GM04503 (cell line): ENCODE results near the gene TWF2.

Experiments used
- DNase-seq: peaks from one replicate; pipeline ENCODE4 v3.0.0-alpha.2; 2012; ENCODE audit warnings: low read depth

Gene TWF2

DNA sequence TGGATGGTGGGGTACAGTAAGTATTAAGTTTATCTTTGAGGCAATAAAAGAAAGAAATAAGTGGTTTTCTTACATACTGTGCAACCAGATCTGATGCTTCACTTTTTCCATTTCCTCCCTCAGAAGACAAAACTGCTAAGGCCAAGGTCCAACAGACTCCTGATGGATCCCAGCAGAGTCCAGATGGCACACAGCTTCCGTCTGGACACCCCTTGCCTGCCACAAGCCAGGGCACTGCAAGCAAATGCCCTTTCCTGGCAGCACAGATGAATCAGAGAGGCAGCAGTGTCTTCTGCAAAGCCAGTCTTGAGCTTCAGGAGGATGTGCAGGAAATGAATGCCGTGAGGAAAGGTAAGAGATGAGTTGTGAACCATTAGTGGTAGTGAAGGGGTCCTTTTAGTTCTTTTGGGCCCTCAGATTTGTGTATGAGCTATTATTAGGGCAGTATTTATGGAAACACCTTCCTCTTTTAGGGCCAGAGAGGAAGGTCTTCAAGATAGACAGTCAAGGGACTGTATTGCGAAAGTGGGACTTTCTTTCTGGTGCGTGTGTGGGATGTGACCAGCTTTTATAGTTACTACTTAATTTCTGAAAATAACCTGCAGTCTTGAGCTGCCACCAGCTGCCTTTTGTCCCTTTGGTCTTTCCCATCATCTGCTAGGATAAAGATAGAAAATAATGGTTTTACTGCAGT lies 36.4 kb downstream of the TWF2 start:
- DNase-seq = no peak

DNA sequence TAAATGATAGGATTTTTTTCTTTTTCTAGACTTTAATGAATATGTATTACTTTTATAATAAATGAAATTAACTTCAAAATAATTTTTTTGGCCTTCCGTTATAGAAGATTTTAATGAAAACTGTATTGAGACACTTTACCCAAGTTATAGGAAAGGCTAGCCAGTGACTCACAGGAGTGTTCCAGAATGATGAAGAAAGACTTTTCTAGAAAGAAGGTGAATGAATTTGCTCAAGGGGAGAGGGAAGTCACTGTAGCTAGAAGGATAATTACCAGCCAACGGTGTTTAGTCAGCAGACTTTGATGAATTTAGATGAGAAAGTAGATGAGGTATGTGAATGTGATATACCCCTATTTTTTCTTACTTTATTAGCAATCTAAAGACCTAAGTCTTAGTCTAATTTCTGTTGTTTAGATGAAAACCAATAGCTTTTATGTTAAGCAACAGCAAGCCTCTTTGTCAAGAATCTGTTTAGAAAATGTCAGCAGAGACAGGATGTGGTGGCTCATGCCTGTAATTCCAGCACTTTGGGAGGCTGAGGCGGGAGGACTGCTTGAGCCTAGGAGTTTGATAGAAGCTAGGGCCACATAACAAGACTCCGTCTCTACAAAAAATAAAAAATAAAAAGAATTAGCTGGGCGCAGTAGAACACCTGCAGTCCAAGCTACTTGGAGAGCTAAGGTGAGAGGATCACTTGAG lies 37.8 kb downstream of the TWF2 start:
- no peak for DNase-seq

DNA sequence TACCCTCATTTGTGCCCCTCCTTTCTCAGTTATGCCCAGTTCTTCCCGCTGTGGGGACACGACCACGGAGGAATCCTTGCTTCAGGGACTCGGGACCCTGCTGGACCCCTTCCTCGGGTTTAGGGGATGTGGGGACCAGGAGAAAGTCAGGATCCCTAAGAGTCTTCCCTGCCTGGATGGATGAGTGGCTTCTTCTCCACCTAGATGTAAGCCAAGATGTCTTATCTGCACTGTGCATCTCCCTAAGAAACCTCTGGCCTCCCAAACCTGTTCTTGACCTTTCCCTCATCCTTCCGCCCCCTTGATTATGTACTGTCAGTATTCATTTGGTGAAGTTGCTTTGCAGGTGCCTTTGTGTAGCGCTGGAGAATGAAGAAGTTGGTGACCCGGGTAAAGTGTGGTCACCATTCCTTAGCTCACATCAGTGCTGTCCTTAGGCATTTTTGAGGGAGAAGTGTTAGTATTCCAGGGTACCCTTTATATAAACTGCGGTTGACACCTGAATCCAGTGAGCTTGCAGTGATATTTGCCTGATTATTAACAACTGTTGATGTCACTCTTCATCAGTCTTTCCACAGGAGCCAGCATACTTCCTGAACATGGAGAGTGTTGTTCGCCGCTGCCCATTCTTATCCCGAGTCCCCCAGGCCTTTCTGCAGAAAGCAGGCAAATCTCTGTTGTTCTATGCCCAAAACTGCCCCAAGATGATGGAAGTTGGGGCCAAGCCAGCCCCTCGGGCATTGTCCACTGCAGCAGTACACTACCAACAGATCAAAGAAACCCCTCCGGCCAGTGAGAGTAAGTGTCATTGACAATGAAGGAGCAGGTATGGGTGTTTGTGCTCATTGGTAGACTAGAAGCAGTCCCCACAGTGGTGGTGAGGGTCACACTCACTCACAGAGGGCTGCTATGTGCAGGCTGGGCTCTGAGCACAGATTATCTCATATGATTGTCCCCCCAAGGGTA lies 40.0 kb downstream of the TWF2 start:
- DNase-seq = no peak

DNA sequence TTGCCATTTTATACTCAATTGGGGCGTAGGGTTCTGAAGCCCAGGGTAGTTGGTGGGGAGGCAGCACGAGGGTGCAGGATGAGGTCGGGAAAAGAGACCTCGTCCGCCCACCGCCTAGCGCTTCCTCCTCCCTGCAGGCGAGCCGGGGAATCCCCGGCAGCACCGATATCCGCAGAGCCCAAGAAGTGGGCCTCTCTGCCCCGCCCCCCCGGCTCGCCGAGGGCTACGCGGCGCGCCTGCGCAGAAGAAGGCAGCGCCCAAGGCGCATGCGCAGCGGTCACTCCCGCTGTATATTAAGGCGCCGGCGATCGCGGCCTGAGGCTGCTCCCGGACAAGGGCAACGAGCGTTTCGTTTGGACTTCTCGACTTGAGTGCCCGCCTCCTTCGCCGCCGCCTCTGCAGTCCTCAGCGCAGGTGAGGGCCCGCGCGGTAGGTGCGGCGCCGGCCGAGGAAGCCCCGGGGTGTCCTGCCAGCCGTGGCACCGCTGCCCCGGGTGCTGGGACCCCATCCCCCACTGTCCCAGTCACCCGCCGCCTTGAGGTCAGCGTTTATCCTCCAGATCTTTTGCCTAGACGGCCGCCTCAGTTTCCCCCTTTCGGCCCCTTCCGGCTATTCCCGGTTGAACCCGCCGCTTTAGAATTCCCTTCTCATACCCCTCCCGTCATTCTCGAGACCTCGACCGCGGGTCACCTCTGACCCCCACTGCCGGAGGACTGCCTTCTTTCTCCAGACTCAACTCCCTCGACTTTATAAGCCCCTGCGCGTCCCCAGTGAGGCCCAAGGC lies 40.9 kb downstream of the TWF2 start, which contains the start of gene ALAS1:
TSS of gene ALAS1 (plus strand) at position 319 of the 784 bp plus-strand sequence. CDS start 1,082 bp downstream, outside the sequence.
- DNase-seq = peak; percentile 23

DNA sequence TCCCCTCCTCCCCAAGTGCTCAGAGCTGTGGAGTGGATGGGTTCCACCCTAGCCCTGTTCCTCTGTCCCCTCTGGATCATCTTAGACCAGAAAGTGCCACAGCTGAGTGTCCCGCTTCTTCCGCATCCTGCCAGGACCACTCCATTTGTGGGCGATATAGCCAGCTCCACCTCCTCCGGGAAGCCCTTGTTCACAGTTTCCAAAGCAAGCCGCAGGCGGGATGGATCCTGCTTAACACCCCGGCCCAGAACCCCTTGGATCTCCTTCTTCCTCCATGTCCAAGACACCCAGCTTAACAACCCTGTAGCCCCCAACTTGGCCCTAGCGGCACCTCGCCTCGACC lies 41.5 kb downstream of the TWF2 start:
- DNase-seq = no peak

DNA sequence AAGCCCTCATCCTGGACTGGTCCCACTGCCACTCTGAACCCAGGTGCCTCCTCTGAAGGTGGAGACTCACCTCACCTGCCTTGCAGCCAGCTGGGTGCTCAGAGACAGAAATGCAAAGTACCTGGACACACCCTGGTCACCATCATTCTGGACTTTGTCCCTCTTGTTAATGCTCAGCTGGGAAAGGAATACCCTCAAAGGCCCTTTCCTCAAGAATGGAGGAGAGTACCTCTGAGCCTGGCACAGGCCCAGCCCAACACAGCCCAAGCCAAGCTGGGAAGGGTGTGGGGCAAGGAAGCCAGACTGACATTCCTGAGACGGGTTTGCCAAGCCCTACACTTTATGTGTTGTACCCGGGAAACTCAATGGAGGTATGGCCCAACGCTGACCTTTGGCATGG lies 42.0 kb downstream of the TWF2 start:
- no peak for DNase-seq

DNA sequence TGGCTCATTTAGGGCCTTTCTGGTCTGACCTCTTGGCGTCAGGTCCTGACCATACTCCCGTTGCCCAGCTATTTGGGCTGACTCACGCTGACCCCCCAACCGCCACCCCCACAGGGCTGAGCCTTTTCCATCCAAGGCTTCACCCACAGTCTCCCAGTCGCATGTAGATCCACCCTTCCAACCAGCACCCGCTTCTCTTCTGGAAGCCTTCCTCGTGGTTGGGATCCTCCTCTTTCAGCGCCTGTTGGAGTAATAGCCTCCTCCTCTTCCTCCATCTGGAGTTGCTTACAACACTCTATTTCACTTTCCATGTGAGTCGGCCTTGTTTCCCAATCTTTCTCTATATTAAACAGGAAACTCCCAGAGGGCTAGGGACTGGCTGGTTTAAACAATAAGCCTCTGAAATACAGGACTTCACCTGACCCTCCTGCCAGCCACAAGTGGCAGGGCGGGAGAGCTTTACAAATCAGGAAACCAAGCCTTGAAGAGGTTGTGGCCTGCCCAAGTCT lies 43.1 kb downstream of the TWF2 start:
- peak; percentile 51 for DNase-seq

DNA sequence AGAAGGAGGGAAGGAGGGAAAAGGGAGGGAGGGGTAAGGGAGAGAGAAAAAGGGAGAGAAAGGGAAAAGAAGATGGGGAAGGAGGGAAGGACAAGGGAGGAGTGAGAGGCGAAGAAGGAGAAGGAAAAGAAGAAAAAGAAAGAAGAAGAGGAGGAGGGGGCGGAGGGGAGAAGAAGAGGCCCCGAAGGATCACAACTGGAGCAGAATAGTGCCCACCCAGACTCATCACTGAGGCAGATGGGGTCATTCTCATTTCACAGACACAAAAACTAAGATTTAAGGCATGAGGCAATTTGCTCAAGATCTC lies 43.7 kb downstream of the TWF2 start:
- no peak for DNase-seq

DNA sequence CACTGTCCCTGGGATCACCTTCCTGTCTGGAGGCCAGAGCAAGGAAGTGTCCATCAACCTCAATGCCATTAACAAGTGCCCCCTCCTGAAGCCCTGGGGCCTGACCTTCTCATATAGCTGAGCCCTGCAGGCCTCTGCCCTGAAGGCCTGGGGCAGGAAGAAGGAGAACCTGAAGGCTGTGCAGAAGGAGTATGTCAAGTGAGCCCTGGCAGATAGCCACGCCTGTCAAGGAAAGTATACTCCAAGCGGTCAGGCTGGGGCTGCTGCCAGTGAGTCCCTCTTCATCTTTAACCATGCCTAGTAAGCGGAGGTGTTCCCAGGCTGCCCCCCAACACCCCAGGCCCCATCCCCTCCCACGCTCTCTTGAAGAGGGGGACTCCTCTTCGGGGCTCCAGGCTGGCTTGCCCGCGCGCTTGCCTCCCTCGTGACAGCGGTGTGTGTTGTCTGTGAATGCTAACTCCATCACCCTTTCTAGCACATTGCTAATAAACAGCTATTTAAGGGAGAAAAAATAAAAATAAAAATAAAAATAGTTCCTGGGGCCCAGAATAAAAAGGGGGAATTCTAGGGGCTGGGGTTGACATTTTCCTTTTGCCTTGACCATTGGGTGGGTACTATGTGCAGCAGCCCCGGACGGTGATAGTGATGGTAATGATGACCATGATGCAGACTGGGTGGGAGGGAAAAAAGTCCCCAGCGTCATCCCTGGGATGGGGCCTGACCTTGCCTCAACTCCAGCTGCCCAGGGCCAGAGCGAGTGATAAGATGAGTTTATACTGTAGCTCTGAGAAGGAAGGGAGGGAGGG lies 44.3 kb downstream of the TWF2 start:
- no peak for DNase-seq

DNA sequence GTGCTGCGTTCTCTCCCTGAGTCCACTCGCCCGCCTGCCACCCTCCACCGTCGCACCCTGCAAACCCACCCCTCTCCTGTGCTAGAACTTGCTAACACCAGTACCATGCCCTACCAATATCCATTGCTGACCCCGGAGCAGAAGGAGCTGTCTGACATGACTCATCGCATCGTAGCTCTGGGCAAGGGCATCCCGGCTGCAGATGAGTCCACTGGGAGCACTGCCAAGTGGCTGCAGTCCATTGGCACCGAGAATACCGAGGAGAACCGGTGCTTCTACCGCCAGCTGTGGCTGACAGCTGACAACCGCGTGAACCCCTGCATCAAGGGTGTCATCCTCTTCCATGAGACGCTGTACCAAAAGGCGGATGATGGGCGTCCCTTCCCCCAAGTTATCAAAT lies 45.9 kb downstream of the TWF2 start:
- DNase-seq = peak; percentile 29

DNA sequence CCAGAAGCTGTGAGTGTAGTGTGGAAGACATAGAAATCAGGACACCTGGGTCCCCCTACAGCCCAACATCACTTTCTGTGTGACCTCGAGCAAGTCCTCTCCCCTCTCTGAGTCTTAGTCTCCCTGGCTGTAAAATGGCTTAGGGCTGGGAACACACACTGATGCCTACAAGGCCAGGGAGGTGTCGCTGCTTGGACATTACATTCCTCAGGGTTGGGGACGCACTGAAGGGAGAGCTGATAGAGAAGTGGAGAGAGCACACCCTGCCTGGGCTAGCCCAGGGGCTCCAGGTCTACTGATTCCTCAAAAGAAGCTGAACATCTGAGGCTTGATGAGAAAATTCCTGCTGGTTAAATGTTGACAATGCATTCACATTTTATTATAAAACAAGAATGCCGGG lies 47.3 kb downstream of the TWF2 start:
- DNase-seq = no peak

DNA sequence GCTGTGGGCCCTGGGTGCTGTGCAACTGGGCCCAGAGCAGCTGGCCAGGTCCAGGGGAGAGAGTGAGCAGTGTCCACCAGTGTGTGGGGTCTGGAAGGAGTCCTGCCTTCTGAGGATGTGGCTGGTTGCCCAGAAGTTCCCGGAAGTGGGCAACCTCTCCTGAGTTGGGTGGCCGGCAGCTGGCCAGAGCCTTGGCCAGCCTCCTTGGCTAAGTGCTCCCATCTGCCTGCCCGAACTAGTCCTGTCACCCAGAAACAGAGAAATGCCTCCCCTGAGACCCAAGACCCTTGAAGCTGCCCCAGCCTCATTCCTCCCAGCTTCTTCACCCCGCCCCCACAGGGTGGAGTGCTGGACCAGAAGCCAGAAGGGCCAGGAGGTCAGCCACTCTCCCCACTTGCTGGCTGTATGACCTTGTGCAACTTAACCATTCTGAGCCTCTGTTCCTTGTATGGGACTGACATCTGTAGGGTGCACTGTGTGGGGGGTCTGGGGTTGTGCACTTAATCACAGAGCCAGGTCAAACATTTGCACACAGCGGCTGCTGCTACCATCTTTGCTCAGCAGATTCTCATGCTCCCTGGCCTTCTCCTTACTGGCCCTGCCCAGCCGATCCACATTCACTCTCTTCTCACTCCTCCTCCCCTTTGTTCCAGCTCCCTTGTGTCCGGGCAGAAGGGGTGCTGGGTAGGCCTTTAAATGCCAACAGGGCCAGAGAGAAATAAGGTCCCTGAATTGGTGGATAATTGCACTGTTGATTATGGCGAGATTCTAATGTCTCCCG lies 48.5 kb downstream of the TWF2 start:
- peak; percentile 39 for DNase-seq

DNA sequence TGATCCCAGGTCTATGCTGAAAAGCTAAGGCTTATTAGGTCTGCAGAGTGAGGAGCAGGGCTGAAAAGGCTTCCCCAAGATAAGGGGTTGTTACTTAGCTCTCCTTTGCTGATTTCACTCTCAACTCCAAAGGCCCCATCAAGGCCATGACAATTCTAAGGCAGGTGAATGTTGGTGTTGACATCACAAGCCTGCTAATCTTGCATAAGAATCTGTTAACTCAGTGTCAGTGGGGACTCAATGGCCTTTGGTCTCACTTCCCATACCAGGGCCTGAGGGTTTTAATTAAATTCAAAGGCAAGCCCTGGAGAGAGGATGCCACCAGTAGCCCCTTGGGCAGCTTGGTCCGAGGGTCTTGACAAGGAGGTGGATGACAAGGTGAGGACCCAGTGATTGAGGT lies 50.4 kb downstream of the TWF2 start:
- no peak for DNase-seq

DNA sequence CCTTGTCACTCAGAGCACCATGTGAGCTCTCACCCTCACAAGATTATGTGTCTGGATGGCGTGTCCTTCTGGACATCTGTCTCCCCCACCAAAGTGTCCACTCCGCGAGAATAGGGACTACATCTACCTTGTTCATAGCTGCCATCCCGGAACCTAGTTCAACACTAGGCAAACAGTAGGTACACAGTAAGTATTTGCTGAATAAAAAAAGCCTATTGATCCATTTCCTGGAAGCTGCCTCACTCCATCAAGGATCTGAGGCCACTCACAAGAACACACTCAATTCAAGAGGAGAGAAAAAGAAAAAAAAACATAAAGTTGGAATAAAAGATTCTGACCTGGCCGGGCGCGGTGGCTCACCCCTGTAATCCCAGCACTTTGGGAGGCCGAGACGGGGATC lies 52.2 kb downstream of the TWF2 start:
- no peak for DNase-seq

DNA sequence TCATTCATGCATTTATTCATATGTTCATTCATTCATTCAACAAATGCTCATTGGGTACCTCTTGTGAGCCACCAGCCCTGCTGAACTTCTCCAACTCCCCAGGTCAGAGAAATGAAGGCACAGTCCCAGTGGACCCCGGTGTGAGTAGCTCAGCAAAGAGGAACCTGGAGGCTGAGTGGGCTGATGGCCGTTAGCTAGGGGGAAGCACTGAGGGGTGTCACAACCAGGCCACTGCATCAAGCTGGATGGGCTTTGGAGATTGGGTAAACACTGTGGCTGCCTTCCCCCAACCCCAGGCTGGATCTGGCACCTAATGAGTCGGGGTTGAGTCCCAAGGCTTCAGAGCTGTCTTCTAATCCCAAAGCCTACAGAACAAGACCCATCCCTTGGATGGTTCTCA lies 53.1 kb downstream of the TWF2 start:
- no peak for DNase-seq

DNA sequence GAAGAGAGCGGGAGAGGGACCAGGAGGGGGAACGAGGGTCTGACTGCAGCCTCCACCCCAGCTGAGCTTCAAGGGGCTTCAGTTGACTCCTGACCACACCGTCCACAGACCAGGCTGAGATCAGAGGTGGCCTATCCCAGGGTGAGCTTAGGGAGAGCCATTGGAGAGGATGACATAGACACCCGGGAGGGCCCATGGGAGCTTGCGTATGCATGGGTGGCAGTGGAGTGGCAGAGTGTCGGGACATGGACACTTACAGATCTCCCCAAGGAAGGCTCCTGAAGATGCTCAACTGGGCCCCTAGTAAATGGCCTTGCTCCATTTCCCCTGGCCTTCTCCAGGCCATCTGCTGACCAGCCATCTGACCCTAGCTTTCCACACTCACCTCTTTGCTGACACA lies 53.6 kb downstream of the TWF2 start:
- no peak for DNase-seq

DNA sequence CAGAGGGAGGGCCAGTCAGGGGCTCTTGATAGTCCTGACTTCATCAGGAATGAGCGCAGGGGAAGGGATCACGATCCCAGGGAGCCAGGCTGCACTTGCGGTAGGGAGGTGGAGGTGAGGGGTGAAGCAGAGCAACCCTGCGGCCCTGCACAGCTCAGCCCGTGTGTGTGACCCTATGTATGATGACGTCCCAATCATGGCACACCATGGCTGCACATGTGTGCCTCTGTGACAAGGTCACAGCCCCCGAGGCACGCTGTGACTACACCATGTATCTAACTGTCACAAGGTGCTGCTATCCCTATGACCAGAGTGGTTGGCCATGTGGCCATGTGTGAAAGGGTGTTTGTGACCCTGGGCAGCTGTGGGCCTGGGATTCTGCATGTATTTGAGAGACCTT lies 54.3 kb downstream of the TWF2 start:
- DNase-seq = no peak

DNA sequence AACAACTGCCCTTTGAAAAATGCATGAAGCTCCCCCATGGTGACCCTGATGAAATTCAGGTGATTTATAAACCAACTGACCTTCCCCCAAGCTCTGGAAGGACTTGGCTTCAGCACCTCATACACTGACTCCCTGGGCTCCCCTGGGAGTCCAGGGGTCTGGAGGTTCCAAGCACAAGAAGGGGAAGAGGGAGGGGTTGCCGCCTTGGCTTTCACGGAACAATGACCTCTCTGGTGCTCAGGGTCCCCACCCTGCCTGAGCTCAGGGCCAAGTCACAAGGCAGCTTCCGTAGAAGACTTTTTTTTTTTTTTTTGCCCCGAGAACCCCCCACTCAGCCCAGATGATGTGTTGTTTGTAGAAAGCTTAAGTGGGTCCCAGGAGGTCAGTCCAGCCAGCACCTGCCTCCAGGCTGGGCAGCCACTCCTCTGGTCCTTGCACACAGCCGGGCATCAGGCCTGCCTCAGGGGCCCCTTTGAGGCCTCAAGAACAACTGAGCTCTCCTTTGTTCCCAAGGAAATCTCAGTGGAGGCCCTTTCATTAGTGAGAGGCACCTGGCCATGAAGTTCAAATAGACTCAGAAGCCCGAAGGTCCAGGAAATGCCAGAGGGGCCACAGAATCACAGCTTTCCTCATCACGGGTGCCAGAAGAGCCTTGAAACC lies 55.0 kb downstream of the TWF2 start:
- DNase-seq = no peak

DNA sequence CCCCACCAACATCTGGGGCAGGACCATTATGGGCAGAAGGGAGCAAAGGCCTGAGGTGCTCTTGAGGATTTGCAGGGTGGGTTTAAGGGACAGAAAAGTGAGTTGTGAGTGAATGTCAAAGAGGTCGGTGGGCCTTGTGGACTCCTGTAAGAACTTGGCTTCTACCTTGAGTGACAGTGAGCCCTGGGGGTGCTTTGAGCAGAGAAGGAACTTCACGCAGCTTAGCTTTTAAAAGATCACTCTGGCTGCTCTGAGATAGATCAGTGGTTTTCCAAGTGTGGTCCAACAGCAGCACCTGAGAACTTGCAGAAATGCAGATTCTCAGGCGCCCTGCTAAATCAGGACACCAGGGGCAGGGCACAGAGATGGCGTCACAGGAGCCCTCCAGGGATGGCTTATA lies 56.3 kb downstream of the TWF2 start:
- DNase-seq = no peak

DNA sequence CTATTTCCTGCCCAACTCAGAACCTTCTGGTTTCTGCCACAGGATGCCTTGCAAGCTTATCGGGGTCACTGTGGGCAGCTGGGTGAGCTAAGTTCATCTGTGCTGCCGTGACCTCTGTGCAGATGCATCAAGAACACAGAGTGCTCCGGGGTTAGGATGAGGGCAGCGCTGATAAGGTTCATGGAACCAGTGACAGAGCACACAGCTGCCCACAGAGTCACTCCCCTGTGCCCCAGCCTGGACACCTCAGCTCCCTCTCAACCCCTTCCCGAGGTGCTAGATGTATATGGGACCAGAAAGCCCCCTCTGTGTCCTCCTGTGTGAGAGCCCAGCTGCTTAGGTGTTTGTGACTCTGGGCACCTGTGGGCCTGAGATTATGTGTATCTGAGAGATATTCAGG lies 56.8 kb downstream of the TWF2 start:
- no peak for DNase-seq
